NCI-H460 (cell line): ENCODE results near the gene TAS1R2. TPM values are rescaled to one million over a fixed set of nuclear protein-coding genes. Genes with fewer than 3 reads are reported as not detected.

Experiments used
- DNase-seq: peaks from one replicate; pipeline ENCODE4 v3.0.0-alpha.2; 2016; ENCODE audit warnings: low read depth; ENCODE audit errors: extremely low read depth
- total RNA-seq: library from RNA; depleted of rRNA; stranded (reverse); fragments of >200 nt; shearing (Covaris generic); gene quantifications from 2 replicates; pipeline ENCODE4 v1.2.3, GENCODE V29; 2014

The TAS1R2 gene
- total RNA-seq, 1 experiment from 2014 or later: not detected

DNA sequence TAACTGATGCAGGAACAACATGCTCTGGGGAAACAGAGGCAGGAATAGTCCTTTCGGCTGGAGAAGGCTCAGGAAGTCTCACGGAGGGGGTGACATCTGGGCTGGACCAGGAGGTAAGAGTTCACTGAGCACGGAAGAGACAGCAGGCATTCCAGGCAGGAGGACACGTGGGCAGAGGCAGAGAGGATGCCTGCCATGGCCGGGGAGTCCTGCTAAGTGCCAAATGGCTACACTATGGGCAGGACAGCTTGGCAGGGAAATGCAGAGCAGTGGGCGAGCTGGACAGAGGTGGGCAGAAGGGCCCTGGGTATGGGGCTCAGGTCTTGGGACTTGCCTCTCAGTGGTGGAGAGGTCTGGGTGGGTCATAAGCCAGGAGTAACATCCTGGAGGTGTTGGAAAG lies 25.3 kb upstream of the TAS1R2 start:
- DNase-seq: no peak

GRCh38 chr1:18884419-18884717 lies 24.9 kb upstream of the TAS1R2 start:
- DNase-seq: no peak

DNA sequence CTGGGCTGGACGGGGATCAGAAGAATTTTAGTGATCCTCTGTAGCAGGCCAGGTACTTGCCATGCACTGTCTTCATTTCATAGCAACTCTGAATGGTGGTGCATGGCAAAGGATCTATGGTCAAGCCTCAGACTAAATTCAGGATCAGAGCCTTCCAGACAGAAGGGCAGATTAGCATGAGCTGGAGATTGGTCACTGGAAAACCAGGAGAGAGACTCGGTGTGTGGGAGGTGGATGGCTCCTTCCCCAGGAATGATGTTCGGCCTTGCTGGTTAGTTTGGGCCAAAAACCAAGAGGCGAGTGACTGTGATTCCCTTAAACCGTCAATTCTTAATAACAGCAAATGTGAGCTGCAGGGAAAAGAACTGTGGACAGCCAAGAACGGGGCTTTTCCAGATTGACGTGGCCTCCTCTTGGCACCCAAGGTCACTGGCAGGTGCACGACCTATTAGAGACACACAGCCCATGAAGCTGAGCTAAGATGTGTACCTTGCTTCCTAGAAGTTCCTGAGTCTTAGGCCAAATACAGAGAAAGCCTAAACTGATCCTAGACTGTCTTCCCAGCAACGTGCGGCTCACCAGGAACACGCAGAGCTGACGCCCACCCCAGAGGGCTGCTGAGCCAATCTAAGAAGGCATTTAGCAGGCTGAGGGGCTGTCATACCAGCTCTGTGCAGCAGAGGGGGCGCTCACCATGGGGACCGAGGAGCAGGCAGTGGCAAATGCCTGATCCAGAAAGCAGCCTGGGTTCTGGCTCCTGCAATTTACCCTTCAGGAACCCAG lies 24.4 kb upstream of the TAS1R2 start:
- DNase-seq: peak; percentile 50

- no peak for DNase-seq
Observed at GRCh38 chr1:18883079-18883478, 23.6 kb upstream of the TAS1R2 start.

DNA sequence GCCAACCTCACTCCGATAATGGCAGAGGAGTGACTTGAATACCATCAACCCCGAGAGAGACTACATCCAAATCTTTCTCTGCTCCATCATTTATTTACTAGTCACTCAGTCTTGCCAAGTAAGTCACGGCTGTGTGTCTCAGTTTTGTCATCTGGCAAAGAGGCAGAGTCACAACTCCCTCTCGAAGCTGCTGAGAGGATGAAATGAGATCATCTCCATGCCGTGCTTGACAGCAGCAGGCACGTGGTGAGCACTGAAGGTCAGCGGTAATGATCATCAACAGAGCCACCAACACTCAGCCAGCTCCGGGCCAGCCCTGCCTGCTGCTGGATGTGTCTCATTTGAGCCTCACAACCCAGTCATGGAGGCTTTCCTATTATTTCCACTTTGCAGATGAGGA lies 23.0 kb upstream of the TAS1R2 start:
- DNase-seq: no peak

GRCh38 chr1:18881642-18882431 lies 22.4 kb upstream of the TAS1R2 start:
- DNase-seq: no peak

DNA sequence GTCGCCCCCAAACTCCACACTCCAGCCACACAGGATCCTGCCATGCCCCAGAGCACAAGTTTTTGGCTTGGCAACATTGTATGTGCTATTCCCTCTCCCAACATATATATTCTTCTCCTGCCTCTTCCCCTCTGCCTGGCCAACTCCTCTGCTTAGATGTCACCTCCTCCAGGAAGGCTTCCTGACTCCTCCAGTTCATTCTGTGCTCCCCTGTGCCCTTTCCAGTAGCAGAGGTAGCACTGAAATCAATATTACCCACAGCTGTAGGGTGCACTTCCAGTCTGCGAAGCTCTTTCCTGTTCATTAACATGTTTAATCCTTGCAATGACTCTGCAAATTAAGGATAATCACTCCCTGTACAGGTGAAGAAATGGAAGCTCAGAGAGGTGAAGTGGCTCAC lies 21.7 kb upstream of the TAS1R2 start:
- no peak for DNase-seq

GRCh38 chr1:18880585-18880984 lies 21.1 kb upstream of the TAS1R2 start:
- DNase-seq: no peak

- no peak for DNase-seq
Observed at GRCh38 chr1:18879791-18880309, 20.4 kb upstream of the TAS1R2 start.

DNA sequence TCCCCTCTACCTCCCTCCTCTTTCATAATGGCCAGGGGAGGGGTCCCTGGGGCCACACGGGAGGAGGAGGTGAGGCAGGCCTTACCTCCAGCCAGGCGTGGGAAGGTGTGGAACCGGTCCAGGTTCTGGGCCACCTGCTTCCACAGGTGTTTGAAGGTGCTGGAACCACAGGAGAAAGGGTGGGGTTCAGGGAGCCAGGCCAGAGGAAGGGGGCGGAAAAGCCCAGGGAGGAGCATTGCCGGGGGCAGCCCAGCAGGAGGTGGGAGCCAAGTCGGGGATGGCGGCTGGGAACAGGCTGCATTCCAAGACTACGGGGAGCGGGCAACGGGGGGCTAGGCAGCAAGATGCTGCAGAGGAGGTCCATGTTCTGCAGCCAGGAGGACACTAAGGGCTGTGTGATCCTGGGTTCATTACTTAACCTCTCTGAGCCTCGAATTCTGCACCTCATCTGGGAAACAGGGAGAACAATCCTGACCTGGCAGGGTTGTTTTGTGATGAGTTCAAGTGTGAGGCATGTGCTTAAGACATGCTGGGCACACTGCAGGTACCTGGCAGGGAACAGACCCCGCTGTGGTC lies 19.8 kb upstream of the TAS1R2 start:
- DNase-seq: no peak

DNA sequence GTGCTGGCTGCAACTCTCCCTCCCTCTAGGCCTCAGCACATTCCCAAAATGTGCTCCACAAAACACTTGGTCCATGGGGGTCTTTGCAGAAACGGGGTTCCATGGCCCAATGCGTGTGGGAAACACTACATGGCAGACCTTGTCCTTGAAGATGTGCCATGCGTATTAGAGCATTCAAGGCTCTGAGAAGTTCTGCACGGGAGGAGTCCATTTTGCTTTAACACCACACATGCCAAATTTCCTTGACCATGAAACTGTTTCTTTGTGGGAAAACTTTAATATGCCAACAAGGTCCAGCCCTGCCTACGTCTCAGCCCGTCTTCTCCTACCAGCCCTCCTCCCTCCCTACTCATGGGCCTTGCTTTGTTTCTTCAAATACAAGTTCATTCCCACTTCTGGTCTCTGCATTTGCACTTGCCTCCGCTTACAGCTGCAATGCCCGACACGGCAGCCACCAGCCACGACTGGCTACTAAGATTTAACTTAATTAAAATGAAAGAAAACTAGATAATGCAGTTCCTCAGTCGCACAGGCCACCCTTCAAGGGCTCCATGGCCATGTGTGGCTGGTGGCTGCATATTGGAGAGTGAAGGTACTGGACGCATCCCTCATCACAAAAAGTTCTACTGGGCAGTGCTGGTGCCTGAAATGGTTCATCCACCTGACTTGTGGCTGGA lies 19.2 kb upstream of the TAS1R2 start:
- no peak for DNase-seq

DNA sequence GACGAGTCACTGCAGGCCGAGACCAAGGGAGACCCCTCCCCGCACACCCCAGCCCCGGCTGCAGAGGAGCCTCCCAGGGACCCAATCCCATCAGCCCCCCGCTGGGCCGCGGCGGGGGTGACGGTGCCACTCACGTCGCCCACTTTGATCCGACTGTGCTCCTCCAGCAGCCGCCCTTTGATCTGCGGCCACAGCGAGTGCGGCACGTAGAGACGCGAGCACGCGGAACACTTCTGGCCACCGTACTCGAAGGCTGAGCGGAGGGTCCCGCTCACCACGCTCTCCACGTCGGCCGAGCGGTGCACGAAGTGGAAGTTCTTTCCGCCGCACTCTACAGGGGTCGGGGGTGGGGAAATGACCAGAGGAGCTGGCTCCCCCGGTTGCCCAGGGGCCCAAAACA lies 17.8 kb upstream of the TAS1R2 start:
- DNase-seq: no peak

- no peak for DNase-seq
Observed at GRCh38 chr1:18876210-18876609, 16.8 kb upstream of the TAS1R2 start.

DNA sequence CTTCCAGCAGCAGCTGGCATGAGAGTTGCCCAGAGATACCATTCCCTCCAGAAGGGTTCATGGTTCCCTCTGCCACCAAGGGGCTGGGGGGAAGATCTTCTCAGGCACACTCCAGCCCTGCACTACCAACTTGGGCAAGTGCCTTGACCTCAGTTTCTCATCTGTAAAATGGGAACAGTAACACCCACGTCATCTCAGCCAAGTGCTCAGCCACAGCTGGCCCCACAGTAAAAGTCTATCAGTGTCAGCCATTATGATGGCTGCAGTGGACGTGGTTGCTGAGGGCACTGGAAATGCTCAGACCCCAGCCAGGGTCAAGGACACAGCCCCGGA lies 16.3 kb upstream of the TAS1R2 start:
- DNase-seq: no peak

DNA sequence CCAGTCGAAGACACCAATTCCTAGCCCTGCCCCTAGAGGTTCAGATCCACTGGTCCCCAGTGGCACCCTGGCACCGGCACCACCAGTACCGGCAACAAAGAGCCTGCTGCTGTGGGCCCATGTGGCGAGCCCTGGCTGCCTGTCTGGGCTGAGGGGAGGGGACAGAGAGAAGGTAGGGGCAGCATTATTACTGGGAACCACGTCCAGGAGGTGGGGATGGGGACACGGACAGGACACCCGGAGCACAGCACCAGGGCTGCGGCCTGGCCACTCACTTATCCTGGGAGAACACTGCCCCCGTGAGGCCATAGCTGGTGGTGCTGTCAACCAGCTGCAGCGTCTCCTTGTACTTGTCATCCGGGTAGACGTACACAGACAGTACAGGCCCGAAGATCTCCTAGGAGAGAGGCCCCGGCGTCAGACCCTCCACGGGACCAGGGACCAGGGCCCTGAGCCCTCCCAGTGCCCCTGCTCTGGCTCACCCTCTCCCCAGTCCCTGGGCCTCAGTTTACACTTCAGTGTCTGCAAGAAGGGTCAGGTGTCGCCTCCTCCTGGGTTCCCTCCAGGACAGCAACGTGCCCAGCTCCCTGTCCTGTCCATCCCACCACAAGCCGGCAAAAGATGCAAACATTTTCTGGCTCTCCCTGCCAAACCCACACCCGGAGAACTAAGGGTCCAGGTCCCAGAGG lies 15.8 kb upstream of the TAS1R2 start:
- DNase-seq: peak; percentile 72

DNA sequence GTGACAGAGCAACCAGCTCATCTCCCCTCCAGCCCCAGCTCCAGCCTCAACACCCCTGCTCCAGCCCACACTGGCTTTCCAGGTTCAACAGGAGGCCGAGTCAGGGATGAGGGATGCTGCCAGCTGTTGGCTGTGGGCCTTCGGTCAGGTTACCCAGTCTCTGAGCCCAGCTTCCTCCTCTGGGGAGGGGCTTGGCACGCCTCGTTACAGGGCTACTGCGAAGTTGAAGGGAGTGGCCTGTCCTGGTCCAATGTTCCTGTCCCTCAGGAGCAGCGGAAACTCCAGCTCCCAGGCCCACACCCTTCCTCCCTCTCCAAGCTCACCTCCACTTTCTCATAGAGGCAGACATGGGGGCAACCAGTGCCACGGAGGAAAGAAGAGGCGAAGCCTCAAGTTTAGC lies 15.1 kb upstream of the TAS1R2 start:
- DNase-seq: no peak

DNA sequence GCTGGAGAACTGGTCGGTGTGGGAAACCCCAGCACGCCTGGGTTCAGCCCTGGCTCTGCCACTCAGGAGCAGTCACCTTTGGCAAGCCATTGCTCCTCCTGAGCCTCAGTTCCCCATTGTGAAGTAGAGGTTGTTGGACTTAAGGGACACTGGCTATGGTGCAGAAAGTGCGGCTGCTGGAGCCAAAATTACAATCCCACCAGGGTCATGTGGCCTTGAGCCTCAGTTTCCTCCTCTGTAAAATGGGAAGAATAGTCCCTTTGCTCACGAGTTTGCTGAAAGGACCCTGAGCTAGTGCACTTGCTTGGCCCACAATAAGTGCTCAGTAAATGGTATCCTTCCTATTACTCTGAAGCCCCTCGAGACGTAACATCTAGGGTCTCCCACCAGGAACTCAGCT lies 14.6 kb upstream of the TAS1R2 start:
- DNase-seq: no peak

DNA sequence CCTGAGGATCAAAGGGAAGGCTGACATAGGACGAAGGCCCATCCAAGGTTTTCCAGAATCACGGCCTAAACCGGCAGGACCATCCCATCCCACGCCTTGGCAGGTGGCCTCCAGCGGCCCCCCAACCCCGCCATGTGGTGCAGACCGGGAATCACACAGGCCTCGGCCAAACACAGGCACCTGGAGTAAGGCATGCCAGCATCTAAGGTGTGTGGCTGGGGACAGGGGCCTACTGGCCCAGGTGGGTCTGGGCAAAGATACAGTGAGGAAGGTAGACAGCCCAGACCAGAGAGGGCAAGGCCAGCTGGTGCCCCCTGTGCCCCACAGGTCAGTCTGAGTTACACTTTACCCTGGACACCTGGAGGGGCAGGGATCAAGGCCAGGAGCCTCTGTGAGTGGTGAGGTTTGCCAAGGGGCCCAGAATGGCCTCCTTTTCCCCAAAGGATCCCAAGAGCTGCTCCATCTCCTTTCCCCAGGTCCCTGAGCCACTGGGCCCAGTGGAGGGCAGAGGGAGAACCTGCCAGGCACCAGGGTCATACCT lies 12.7 kb upstream of the TAS1R2 start:
- no peak for DNase-seq

DNA sequence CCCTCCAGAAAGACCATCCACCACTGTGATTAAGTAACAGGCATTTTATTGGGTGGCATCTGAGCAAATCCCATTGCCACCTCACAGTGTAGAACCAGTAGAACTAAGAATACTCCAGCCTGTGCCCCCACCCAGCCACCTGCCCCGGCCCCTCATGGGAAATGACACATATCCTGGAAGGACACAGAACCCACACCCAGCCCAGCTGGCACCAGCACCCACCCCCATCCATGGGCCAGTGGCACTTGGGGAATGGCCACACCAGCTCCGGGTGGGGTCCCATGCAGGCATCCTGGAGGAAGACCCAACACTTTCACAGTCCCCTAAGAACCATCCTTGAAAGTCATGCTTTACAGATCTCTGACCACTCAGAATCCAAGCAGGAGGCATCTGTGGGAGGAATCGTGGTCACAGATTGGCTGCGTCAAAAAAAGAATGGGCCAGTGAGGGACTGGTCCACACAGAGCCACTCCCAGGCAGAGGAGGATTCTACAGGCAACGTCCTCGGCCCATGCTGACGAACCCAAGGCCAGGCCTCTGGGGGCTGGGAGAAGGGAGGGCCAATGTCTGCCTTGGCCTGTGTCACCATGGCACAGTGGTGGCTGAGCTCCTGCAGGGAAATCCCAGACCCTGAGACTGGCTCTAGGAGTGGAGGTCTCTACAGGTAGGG lies 12.1 kb upstream of the TAS1R2 start:
- DNase-seq: no peak

DNA sequence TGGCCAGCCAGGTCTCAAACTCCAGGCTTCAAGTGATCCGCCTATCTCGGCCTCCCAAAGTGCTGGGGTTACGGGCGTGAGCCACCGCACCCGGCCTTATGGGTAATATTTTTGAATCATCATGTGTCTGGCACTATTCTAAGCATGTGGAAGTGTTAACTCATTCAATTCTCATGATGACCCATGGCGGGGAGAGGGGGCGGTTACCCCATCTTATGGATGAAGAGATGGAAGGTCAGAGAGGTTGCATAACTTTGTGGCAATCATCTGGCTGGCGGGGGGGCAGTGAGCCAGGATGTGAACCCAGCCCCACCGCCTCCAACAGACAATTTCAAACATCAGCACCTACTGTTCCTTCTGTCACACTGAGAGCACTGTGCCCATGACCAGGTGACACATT lies 11.5 kb upstream of the TAS1R2 start:
- DNase-seq: no peak
